ENCODE measurements around the gene PMPCA. TPM values are rescaled to one million over a fixed set of nuclear protein-coding genes. Genes with fewer than 3 reads are reported as not detected.

Gene PMPCA
- total and polyA plus RNA-seq, 2 donors (not counting 3 experiments of a cell fraction or from before 2014, with no cell fraction given): 69.0 to 75.3 TPM

GRCh38 chr9:136472640-136473353 is 62.3 kb downstream of the PMPCA start:
- Histone ChIP-seq H4K20me1 (replicated peaks; ENCODE audit: control insufficient read depth, extremely low read depth, insufficient read depth, low read length) (no peaks in the 10 kb centered on the region), H3K9me1 (replicated peaks; ENCODE audit: control insufficient read depth, extremely low read depth, insufficient read depth, low read length) (no peaks in the 10 kb centered on the region), H3K4me2 (ENCODE audit: insufficient read depth, low read length) (no peak overlapping the region), H3K4me3 (replicated peaks in 1 of 3; ENCODE audit: insufficient read depth in 1 of 3, low read depth in 1 of 3, low read length in 3 of 3) (no peak overlapping the region), H3K27me3 (ENCODE audit: control insufficient read depth in 2 of 2, insufficient read depth in 2 of 2, low read length in 2 of 2) (no peaks in the 10 kb centered on the region), H3K27ac (ENCODE audit: insufficient read depth, low read depth, low read length) (no peak overlapping the region), H3K79me2 (ENCODE audit: control insufficient read depth, insufficient read depth, low read length) (peaks cover 64% of the 10 kb centered on the region), H2AFZ (ENCODE audit: low read depth, low read length) (no peak overlapping the region), H3K4me1 (ENCODE audit: control insufficient read depth, extremely low read depth, insufficient read depth, low read length) (no peaks in the 10 kb centered on the region), H3K9me3 (replicated peaks; ENCODE audit: control insufficient read depth, insufficient read depth, low read length) (no peaks in the 10 kb centered on the region), H3K36me3 (ENCODE audit: control insufficient read depth in 2 of 2, extremely low read depth in 1 of 2, insufficient read depth in 2 of 2, low read length in 2 of 2) (peaks cover 34 to 88% of the 10 kb centered on the region in 2 experiments), H3K9ac (replicated peaks; ENCODE audit: extremely low read depth, insufficient read depth, low read length) (no peak overlapping the region)
- ChIA-PET POLR2A (no interaction called here), CTCF (no interaction called here)
- dilution Hi-C loops (cut with MboI; ENCODE audit: extremely low pct_ligation_motif_present, low sequenced_read_pairs): no loop called here
- no TSS peak for BruUV-seq (replicated peaks)
- no peak for DNase-seq (ENCODE audit: low read depth, low spot score)
- TF ChIP-seq GATA2 (IDR thresholded peaks at IDR 0.05; ENCODE audit: insufficient read depth, insufficient read length, low read depth, low read length) (no peak), EZH2 (IDR thresholded peaks at IDR 0.05; ENCODE audit: borderline replicate concordance, low read depth, low read length, severe bottlenecking) (no peak), MYC (IDR thresholded peaks at IDR 0.05; ENCODE audit: low read depth, low read length) (no peak), POLR2AphosphoS5 (IDR thresholded peaks at IDR 0.05; ENCODE audit: insufficient read depth, low read depth, low read length) (no peak), FOS (IDR thresholded peaks at IDR 0.05; ENCODE audit: borderline replicate concordance, insufficient read depth, low read length) (no peak), POLR2A (IDR thresholded peaks at IDR 0.05; ENCODE audit: low read depth, low read length) (no peak), JUN (IDR thresholded peaks at IDR 0.05; ENCODE audit: borderline replicate concordance, insufficient read depth, insufficient read length, low read depth) (no peak)
- TF ChIP-seq, protein P1, sequence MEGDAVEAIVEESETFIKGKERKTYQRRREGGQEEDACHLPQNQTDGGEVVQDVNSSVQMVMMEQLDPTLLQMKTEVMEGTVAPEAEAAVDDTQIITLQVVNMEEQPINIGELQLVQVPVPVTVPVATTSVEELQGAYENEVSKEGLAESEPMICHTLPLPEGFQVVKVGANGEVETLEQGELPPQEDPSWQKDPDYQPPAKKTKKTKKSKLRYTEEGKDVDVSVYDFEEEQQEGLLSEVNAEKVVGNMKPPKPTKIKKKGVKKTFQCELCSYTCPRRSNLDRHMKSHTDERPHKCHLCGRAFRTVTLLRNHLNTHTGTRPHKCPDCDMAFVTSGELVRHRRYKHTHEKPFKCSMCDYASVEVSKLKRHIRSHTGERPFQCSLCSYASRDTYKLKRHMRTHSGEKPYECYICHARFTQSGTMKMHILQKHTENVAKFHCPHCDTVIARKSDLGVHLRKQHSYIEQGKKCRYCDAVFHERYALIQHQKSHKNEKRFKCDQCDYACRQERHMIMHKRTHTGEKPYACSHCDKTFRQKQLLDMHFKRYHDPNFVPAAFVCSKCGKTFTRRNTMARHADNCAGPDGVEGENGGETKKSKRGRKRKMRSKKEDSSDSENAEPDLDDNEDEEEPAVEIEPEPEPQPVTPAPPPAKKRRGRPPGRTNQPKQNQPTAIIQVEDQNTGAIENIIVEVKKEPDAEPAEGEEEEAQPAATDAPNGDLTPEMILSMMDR (IDR thresholded peaks at IDR 0.05; ENCODE audit: extremely low read depth in 1 of 2, insufficient read depth in 1 of 2, low read depth in 1 of 2, low read length in 2 of 2): no peak
- TF ChIP-seq, protein P2, sequence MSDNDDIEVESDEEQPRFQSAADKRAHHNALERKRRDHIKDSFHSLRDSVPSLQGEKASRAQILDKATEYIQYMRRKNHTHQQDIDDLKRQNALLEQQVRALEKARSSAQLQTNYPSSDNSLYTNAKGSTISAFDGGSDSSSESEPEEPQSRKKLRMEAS (IDR thresholded peaks at IDR 0.05; ENCODE audit: insufficient read depth, insufficient read length): no peak
- intact Hi-C loops (cut with micrococcal nuclease): no loop called here
- no peak for FAIRE-seq

Data from endothelial cell of umbilical vein (primary cell).